IMR-90 (cell line): ENCODE results near the gene PYGM. TPM values are rescaled to one million over a fixed set of nuclear protein-coding genes. Genes with fewer than 3 reads are reported as not detected.

Source experiments
- ATAC-seq: fragments of 200-7000 bp; cut with Tn5 transposase; 2 replicates; pipeline ENCODE4 v1.9.1; 2020; ENCODE audit warnings: low read depth, mild to moderate bottlenecking, moderate library complexity
- BruUV-seq: library from RNA; stranded (reverse); fragments of 400-500 nt; replicated peaks from 2 replicates; lab custom pipeline; 2021; lab: Mats Ljungman, UMichigan
- CTCF ChIA-PET: fragments of 300-600 bp; formaldehyde crosslinking; extraction: SDS; loops from one replicate; lab custom pipeline; 2021; ENCODE audit warnings: antibody characterized with exemption; lab: Yijun Ruan, JAX
- POLR2A ChIA-PET: fragments of 300-600 bp; sonication (Branson Sonifier 250); formaldehyde crosslinking; loops from one replicate; lab custom pipeline; 2022; ENCODE audit warnings: antibody characterized with exemption; ENCODE audit not compliant: unreplicated experiment; lab: Charles Lee
- DNase-seq: peaks from one replicate; pipeline ENCODE4 v3.0.0; 2013
- H2AFZ ChIP-seq: replicated peaks from 2 replicates; pipeline ENCODE3; 2013; ENCODE audit warnings: low read length, mild to moderate bottlenecking; ENCODE audit not compliant: poor library complexity
- H2AK5ac ChIP-seq: 2 replicates; pipeline ENCODE4 v1.6.1; 2013; ENCODE audit warnings: low read depth, low read length, inconsistent platforms
- H2AK9ac ChIP-seq: replicated peaks from 2 replicates; pipeline ENCODE3; 2013; ENCODE audit warnings: mild to moderate bottlenecking, low read depth, low read length, moderate library complexity; ENCODE audit not compliant: poor library complexity
- H2BK120ac ChIP-seq: 2 replicates; pipeline ENCODE4 v1.6.1; 2013; ENCODE audit warnings: low read depth, low read length, inconsistent platforms
- H2BK15ac ChIP-seq: 3 replicates; pipeline ENCODE4 v1.6.1; 2013; ENCODE audit warnings: low read depth, low read length, inconsistent platforms
- H2BK20ac ChIP-seq: 2 replicates; pipeline ENCODE4 v1.6.1; 2013; ENCODE audit warnings: low read depth, mild to moderate bottlenecking, inconsistent platforms, low read length, moderate library complexity
- H2BK5ac ChIP-seq: 2 replicates; pipeline ENCODE4 v1.6.1; 2013; ENCODE audit warnings: mild to moderate bottlenecking, low read depth, low read length, inconsistent platforms; ENCODE audit not compliant: poor library complexity, severe bottlenecking
- H3K14ac ChIP-seq: replicated peaks from 2 replicates; pipeline ENCODE4 v1.6.1; 2013; ENCODE audit warnings: low read depth, low read length, inconsistent platforms
- H3K18ac ChIP-seq: 2 replicates; pipeline ENCODE4 v1.6.1; 2013; ENCODE audit warnings: low read depth, low read length, control low read depth
- H3K23ac ChIP-seq: 2 replicates; pipeline ENCODE4 v1.6.1; 2013; ENCODE audit warnings: low read depth, low read length, inconsistent platforms
- H3K27ac ChIP-seq: 2 replicates; pipeline ENCODE4 v1.5.1; 2013; ENCODE audit warnings: mild to moderate bottlenecking, control low read depth, low read length; ENCODE audit not compliant: insufficient read depth
- H3K27me3 ChIP-seq: 2 replicates; pipeline ENCODE4 v1.6.1; 2013; ENCODE audit warnings: low read length; ENCODE audit not compliant: control insufficient read depth, insufficient read depth
- H3K36me3 ChIP-seq: 2 replicates; pipeline ENCODE4 v1.6.1; 2013; ENCODE audit warnings: low read length, mixed read lengths; ENCODE audit not compliant: control insufficient read depth, insufficient read depth
- H3K4ac ChIP-seq: 2 replicates; pipeline ENCODE4 v1.6.1; 2013; ENCODE audit warnings: low read depth, low read length, inconsistent platforms
- H3K4me1 ChIP-seq: 2 replicates; pipeline ENCODE4 v1.6.1; 2013; ENCODE audit warnings: low read length, mixed read lengths; ENCODE audit not compliant: control insufficient read depth, insufficient read depth
- H3K4me2 ChIP-seq: 2 replicates; pipeline ENCODE4 v1.6.1; 2013; ENCODE audit warnings: low read depth, mild to moderate bottlenecking, control low read depth, low read length, moderate library complexity
- H3K4me3 ChIP-seq: 2 replicates; pipeline ENCODE4 v1.5.1; 2013; ENCODE audit warnings: low read depth, mild to moderate bottlenecking, control low read depth, low read length, moderate library complexity; ENCODE audit not compliant: insufficient read depth
- H3K56ac ChIP-seq: 2 replicates; pipeline ENCODE4 v1.6.1; 2013; ENCODE audit warnings: low read length, inconsistent platforms; ENCODE audit not compliant: insufficient read depth; ENCODE audit errors: extremely low read depth
- H3K79me1 ChIP-seq, 2 experiments: 2 replicates each; pipeline ENCODE4 v1.6.1; 2013; ENCODE audit warnings: low read length in 2 of 2, inconsistent platforms in 1 of 2, low read depth in 1 of 2
- H3K9ac ChIP-seq: 2 replicates; pipeline ENCODE4 v1.6.1; 2013; ENCODE audit warnings: low read depth, low read length, control low read depth
- H3K9me1 ChIP-seq: 2 replicates; pipeline ENCODE4 v1.6.1; 2013; ENCODE audit warnings: low read length, inconsistent platforms; ENCODE audit not compliant: insufficient read depth
- H3K9me3 ChIP-seq: 2 replicates; pipeline ENCODE4 v1.6.1; 2013; ENCODE audit warnings: low read length; ENCODE audit not compliant: control insufficient read depth, insufficient read depth
- H4K20me1 ChIP-seq: 2 replicates; pipeline ENCODE4 v1.6.1; 2013; ENCODE audit warnings: low read length, inconsistent platforms; ENCODE audit not compliant: insufficient read depth
- H4K5ac ChIP-seq: 2 replicates; pipeline ENCODE4 v1.6.1; 2013; ENCODE audit warnings: mild to moderate bottlenecking, low read depth, low read length, control low read depth
- H4K8ac ChIP-seq, 2 experiments: 2 replicates each; pipeline ENCODE4 v1.6.1; 2013; ENCODE audit warnings: low read depth in 2 of 2, low read length in 2 of 2, control low read depth in 1 of 2, inconsistent platforms in 1 of 2
- H4K91ac ChIP-seq: 2 replicates; pipeline ENCODE4 v1.6.1; 2013; ENCODE audit warnings: low read depth, low read length, inconsistent platforms; ENCODE audit not compliant: insufficient read depth
- BHLHE40 ChIP-seq: fragments of 150-350 bp; IDR thresholded peaks from 2 replicates; pipeline ENCODE4 v1.6.1; 2016; ENCODE audit warnings: mild to moderate bottlenecking, low read depth, low read length
- CEBPB ChIP-seq: IDR thresholded peaks from 2 replicates; pipeline ENCODE4 v1.6.1; 2012; ENCODE audit warnings: low read depth, low read length, improper control_type of control experiment
- CHD1 ChIP-seq: IDR thresholded peaks from 2 replicates; pipeline ENCODE4 v1.6.1; 2012; ENCODE audit warnings: low read depth, low read length, improper control_type of control experiment
- FOS ChIP-seq: fragments of 150-350 bp; IDR thresholded peaks from 2 replicates; pipeline ENCODE4 v1.6.1; 2016; ENCODE audit warnings: low read depth, low read length
- MAFK ChIP-seq: IDR thresholded peaks from 2 replicates; pipeline ENCODE4 v1.6.1; 2012; ENCODE audit warnings: low read depth, low read length, improper control_type of control experiment
- MXI1 ChIP-seq: IDR thresholded peaks from 2 replicates; pipeline ENCODE4 v1.6.1; 2012; ENCODE audit warnings: low read depth, mild to moderate bottlenecking, low read length, moderate library complexity, borderline replicate concordance
- POLR2A ChIP-seq: IDR thresholded peaks from 2 replicates; pipeline ENCODE4 v1.6.1; 2012; ENCODE audit warnings: mild to moderate bottlenecking, low read depth, low read length
- RAD21 ChIP-seq: IDR thresholded peaks from 2 replicates; pipeline ENCODE4 v1.6.1; 2012; ENCODE audit warnings: low read length, improper control_type of control experiment
- RCOR1 ChIP-seq: IDR thresholded peaks from 2 replicates; pipeline ENCODE4 v1.6.1; 2012; ENCODE audit warnings: mild to moderate bottlenecking, low read length, improper control_type of control experiment; ENCODE audit not compliant: insufficient replicate concordance
- RFX5 ChIP-seq: IDR thresholded peaks from 2 replicates; pipeline ENCODE4 v1.8.0; 2012; ENCODE audit warnings: low read depth, mild to moderate bottlenecking, low read length, moderate library complexity
- USF2 ChIP-seq: fragments of 150-350 bp; IDR thresholded peaks from 2 replicates; pipeline ENCODE4 v1.6.1; 2017; ENCODE audit warnings: mild to moderate bottlenecking, antibody characterized with exemption, low read length, low read depth
- WGBS, 2 experiments: methylation state at CpG; one replicate each; pipeline versions ENCODE4 v1.1.5 to v1.1.7; 2013; ENCODE audit warnings: missing lambda C conversion rate in 2 of 2; ENCODE audit not compliant: insufficient read length in 1 of 2; ENCODE audit errors: extremely low coverage in 2 of 2; 5-methylcytosine and 5-hydroxymethylcytosine counted together
- dilution Hi-C: fragments of 300-500 bp; cut with HindIII; formaldehyde crosslinking; loops from one replicate; pipeline ENCODE4 v1.14.3; 2018; ENCODE audit warnings: low sequenced_read_pairs; ENCODE audit not compliant: unreplicated experiment
- in situ Hi-C: fragments of 300-500 bp; cut with MboI; formaldehyde crosslinking; loops from 3 replicates; pipeline ENCODE4 v1.14.3; 2019; ENCODE audit warnings: low sequenced_read_pairs, inconsistent platforms, mixed read lengths
- intact Hi-C: fragments of 100-400 bp; cut with micrococcal nuclease; formaldehyde crosslinking; loops from 2 replicates; pipeline ENCODE4 v1.10.0; 2022
- polyA plus RNA-seq, 3 experiments: library from polyadenylated mRNA; depleted of rRNA; stranded (reverse); fragments of >200 nt; gene quantifications; 2 replicates each; pipeline ENCODE4 v1.2.3, GENCODE V29; 2012; ENCODE audit warnings: low replicate concordance in 1 of 3
- total RNA-seq: library from RNA; depleted of rRNA; stranded (reverse); fragments of >200 nt; gene quantifications from 2 replicates; pipeline ENCODE4 v1.2.3, GENCODE V29; 2012
- TF ChIP-seq, protein P1 (sequence below): conservative IDR thresholded peaks from 2 replicates; pipeline ENCODE4 v1.5.1; 2012; ENCODE audit warnings: mild to moderate bottlenecking, low read depth, low read length, improper control_type of control experiment

The PYGM gene
- total and polyA plus RNA-seq, 2 of the 4 experiments (the other 2 are of a cell fraction), result 0.18 to 0.21 TPM

GRCh38 chr11:64774144-64774543 is 14.4 kb upstream of the PYGM start:
- no peak overlapping the region for H4K5ac ChIP-seq

More at GRCh38 chr11:64774144-64774543, 14.4 kb upstream of the PYGM start:
- H3K27me3 ChIP-seq, result no peaks in the 10 kb centered on the region
- ChIA-PET POLR2A (no interaction called here), CTCF (no interaction called here)
- no peak overlapping the region for H3K56ac ChIP-seq
- peaks cover 58% of the 10 kb centered on the region for H3K36me3 ChIP-seq
- no peak overlapping the region for H3K4ac ChIP-seq
- no peak overlapping the region for H4K91ac ChIP-seq
- dilution Hi-C loops (no loop called here), in situ Hi-C loops (no loop called here), intact Hi-C loops (no loop called here)
- no peak for TF ChIP-seq RCOR1
- TF ChIP-seq CEBPB, result no peak
- no peak for TF ChIP-seq RAD21
- TF ChIP-seq FOS, result no peak
- TF ChIP-seq, protein P1, sequence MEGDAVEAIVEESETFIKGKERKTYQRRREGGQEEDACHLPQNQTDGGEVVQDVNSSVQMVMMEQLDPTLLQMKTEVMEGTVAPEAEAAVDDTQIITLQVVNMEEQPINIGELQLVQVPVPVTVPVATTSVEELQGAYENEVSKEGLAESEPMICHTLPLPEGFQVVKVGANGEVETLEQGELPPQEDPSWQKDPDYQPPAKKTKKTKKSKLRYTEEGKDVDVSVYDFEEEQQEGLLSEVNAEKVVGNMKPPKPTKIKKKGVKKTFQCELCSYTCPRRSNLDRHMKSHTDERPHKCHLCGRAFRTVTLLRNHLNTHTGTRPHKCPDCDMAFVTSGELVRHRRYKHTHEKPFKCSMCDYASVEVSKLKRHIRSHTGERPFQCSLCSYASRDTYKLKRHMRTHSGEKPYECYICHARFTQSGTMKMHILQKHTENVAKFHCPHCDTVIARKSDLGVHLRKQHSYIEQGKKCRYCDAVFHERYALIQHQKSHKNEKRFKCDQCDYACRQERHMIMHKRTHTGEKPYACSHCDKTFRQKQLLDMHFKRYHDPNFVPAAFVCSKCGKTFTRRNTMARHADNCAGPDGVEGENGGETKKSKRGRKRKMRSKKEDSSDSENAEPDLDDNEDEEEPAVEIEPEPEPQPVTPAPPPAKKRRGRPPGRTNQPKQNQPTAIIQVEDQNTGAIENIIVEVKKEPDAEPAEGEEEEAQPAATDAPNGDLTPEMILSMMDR, result no peak
- no peak for TF ChIP-seq MAFK
- no peak for TF ChIP-seq CHD1
- no peak for TF ChIP-seq RFX5
- no peak for TF ChIP-seq POLR2A
- TF ChIP-seq USF2, result no peak
- TF ChIP-seq BHLHE40, result no peak
- TF ChIP-seq MXI1, result no peak
- H3K79me1 ChIP-seq, result peaks cover 39 to 73% of the 10 kb centered on the region in 2 experiments
- no peaks in the 10 kb centered on the region for H3K9me3 ChIP-seq
- no peak overlapping the region for H2AK5ac ChIP-seq
- no peak overlapping the region for H3K27ac ChIP-seq
- H2AK9ac ChIP-seq, result no peak overlapping the region
- DNase-seq (no peak), ATAC-seq (no peak)
- no peak overlapping the region for H4K8ac ChIP-seq
- peaks cover 77% of the 10 kb centered on the region for H4K20me1 ChIP-seq
- H2BK5ac ChIP-seq, result no peak overlapping the region
- no peak overlapping the region for H2BK15ac ChIP-seq
- H3K23ac ChIP-seq, result no peak overlapping the region
- H3K14ac ChIP-seq, result no peak overlapping the region
- WGBS, 2 experiments, result 100% methylated on average over 1 of the region's 5 CpGs; no CpG with 5 or more reads in 1 of the 2 experiments
- no peak overlapping the region for H3K4me2 ChIP-seq
- no peak overlapping the region for H3K18ac ChIP-seq
- no peak overlapping the region for H2BK120ac ChIP-seq
- H3K9me1 ChIP-seq, result no peaks in the 10 kb centered on the region; the same call in 1 of the 2 replicates
- H2BK20ac ChIP-seq, result no peak overlapping the region
- no peak overlapping the region for H3K9ac ChIP-seq
- peaks cover 2% of the 10 kb centered on the region for H3K4me1 ChIP-seq
- no peak overlapping the region for H3K4me3 ChIP-seq
- H2AFZ ChIP-seq, result no peak overlapping the region
- BruUV-seq, result no TSS peak
